ENCODE measurements around the gene ATF3.

Gene ATF3

GRCh38 chr1:212578041-212578440 lies 30.5 kb upstream of the ATF3 start:
- H2BK15ac ChIP-seq (ENCODE audit: low read length): no peak overlapping the region
- H3K14ac ChIP-seq (ENCODE audit: low read length): no peak overlapping the region
- no peak overlapping the region for H3K4me2 ChIP-seq (ENCODE audit: insufficient read depth, low read length, poor library complexity, severe bottlenecking)
- no CpG with 5 or more reads among the region's 1 CpG for WGBS, 2 donors (ENCODE audit: extremely low coverage in 2 of 2, insufficient read length in 2 of 2, insufficient replicate concordance in 1 of 2)
- H4K91ac ChIP-seq (ENCODE audit: low read depth, low read length, poor library complexity): no peak overlapping the region
- no peaks in the 10 kb centered on the region for H3K36me3 ChIP-seq (replicated peaks in 1 of 2; ENCODE audit: control insufficient read depth in 2 of 2, insufficient read depth in 2 of 2, low read length in 2 of 2)
- no peak overlapping the region for H3K4me3 ChIP-seq (ENCODE audit: low read length in 2 of 2)
- H4K8ac ChIP-seq (ENCODE audit: low read depth, low read length): no peak overlapping the region
- no peaks in the 10 kb centered on the region for H3K9me3 ChIP-seq (replicated peaks in 1 of 2; ENCODE audit: control insufficient read depth in 2 of 2, insufficient read depth in 1 of 2, low read depth in 1 of 2, low read length in 2 of 2)
- no peak overlapping the region for H3K27ac ChIP-seq (replicated peaks; ENCODE audit: low read length)
- no peak overlapping the region for H2BK5ac ChIP-seq (ENCODE audit: low read length)
- H3K9ac ChIP-seq (ENCODE audit: low read depth, low read length, poor library complexity): no peak overlapping the region
- no peaks in the 10 kb centered on the region for H3K79me1 ChIP-seq (ENCODE audit: low read depth, low read length)
- H2BK120ac ChIP-seq (ENCODE audit: low read depth, low read length): no peak overlapping the region
- no peak overlapping the region for H2AK5ac ChIP-seq (ENCODE audit: low read depth, low read length)
- H3K23ac ChIP-seq (ENCODE audit: low read depth, low read length, poor library complexity): no peak overlapping the region
- no peak overlapping the region for H3K4ac ChIP-seq (ENCODE audit: low read length)
- DNase-seq (ENCODE audit: low spot score): no peak
- peaks cover 0 to 6% (median 0%) of the 10 kb centered on the region in 3 experiments for H3K27me3 ChIP-seq (ENCODE audit: control insufficient read depth in 3 of 3, insufficient read depth in 3 of 3, low read depth in 1 of 3, low read length in 3 of 3)
- H3K4me1 ChIP-seq (ENCODE audit: control insufficient read depth in 2 of 2, insufficient read depth in 1 of 2, low read depth in 1 of 2, low read length in 2 of 2): no peaks in the 10 kb centered on the region
- no peak overlapping the region for H2BK12ac ChIP-seq (ENCODE audit: low read length)
- H2AFZ ChIP-seq (ENCODE audit: low read length): no peak overlapping the region
- H3K18ac ChIP-seq (ENCODE audit: low read length): no peak overlapping the region

DNA sequence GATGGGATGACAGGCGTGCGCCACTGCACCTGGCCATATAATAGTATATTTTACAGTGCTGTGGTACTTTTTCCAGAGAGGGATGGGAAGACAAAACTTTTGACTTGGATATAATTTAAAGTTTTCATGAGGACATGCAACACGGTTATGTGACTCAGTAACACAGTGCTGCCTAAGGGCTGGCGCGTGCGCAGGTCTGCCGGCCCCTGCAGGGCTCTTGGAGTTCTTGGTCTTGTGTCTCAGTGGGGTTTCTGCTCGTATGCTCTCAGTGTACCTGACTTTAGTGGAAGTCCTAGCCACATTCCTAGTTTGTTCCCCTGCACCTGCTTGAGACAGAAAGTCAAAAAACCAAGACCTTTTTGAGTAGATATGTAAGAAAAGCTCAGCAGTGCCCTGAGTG lies 27.5 kb upstream of the ATF3 start:
- no peak overlapping the region for H3K23ac ChIP-seq (ENCODE audit: low read depth, low read length, poor library complexity)
- H2BK12ac ChIP-seq (ENCODE audit: low read length): no peak overlapping the region
- H4K91ac ChIP-seq (ENCODE audit: low read depth, low read length, poor library complexity): no peak overlapping the region
- H3K4ac ChIP-seq (ENCODE audit: low read length): no peak overlapping the region
- no peak overlapping the region for H3K4me2 ChIP-seq (ENCODE audit: insufficient read depth, low read length, poor library complexity, severe bottlenecking)
- H2AFZ ChIP-seq (ENCODE audit: low read length): no peak overlapping the region
- H3K27me3 ChIP-seq (ENCODE audit: control insufficient read depth in 3 of 3, insufficient read depth in 3 of 3, low read depth in 1 of 3, low read length in 3 of 3): peaks cover 0 to 17% (median 0%) of the 10 kb centered on the region in 3 experiments
- H3K36me3 ChIP-seq (replicated peaks in 1 of 2; ENCODE audit: control insufficient read depth in 2 of 2, insufficient read depth in 2 of 2, low read length in 2 of 2): no peaks in the 10 kb centered on the region
- H2BK5ac ChIP-seq (ENCODE audit: low read length): no peak overlapping the region
- H2BK15ac ChIP-seq (ENCODE audit: low read length): no peak overlapping the region
- H2BK120ac ChIP-seq (ENCODE audit: low read depth, low read length): no peak overlapping the region
- H3K18ac ChIP-seq (ENCODE audit: low read length): no peak overlapping the region
- H3K9ac ChIP-seq (ENCODE audit: low read depth, low read length, poor library complexity): no peak overlapping the region
- no peak overlapping the region for H3K14ac ChIP-seq (ENCODE audit: low read length)
- no peak overlapping the region for H4K8ac ChIP-seq (ENCODE audit: low read depth, low read length)
- H2AK5ac ChIP-seq (ENCODE audit: low read depth, low read length): no peak overlapping the region
- H3K79me1 ChIP-seq (ENCODE audit: low read depth, low read length): no peaks in the 10 kb centered on the region
- H3K4me1 ChIP-seq (ENCODE audit: control insufficient read depth in 2 of 2, insufficient read depth in 1 of 2, low read depth in 1 of 2, low read length in 2 of 2): no peaks in the 10 kb centered on the region
- H3K4me3 ChIP-seq (ENCODE audit: low read length in 2 of 2): no peak overlapping the region
- no peak for DNase-seq (ENCODE audit: low spot score)
- no peaks in the 10 kb centered on the region for H3K9me3 ChIP-seq (replicated peaks in 1 of 2; ENCODE audit: control insufficient read depth in 2 of 2, insufficient read depth in 1 of 2, low read depth in 1 of 2, low read length in 2 of 2)
- no CpG with 5 or more reads among the region's 8 CpGs for WGBS, 2 donors (ENCODE audit: extremely low coverage in 2 of 2, insufficient read length in 2 of 2, insufficient replicate concordance in 1 of 2)
- H3K27ac ChIP-seq (replicated peaks; ENCODE audit: low read length): no peak overlapping the region

DNA sequence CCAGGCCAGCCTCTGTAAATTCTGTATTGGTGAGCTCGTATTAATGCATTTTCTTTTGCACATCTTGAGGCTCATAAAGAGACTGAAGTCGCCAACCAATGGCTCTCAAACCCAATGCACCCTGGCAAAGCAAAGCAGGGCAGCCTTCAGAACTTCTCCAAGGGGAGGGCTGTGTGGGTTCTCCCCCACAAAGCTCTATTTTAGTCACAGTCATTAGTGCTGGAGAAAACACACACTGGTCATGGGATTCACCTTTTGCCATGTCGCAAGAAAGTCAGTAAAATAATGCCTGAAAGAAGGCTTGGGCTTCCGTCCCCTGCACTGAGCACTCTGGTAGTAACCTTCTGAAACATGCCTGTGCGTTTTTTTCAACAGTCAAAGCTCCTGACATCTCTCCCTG lies 26.3 kb upstream of the ATF3 start:
- Histone ChIP-seq H3K23ac (ENCODE audit: low read depth, low read length, poor library complexity) (no peak overlapping the region), H3K9me3 (replicated peaks in 1 of 2; ENCODE audit: control insufficient read depth in 2 of 2, insufficient read depth in 1 of 2, low read depth in 1 of 2, low read length in 2 of 2) (no peaks in the 10 kb centered on the region), H3K18ac (ENCODE audit: low read length) (no peak overlapping the region), H4K91ac (ENCODE audit: low read depth, low read length, poor library complexity) (no peak overlapping the region), H3K27me3 (ENCODE audit: control insufficient read depth in 3 of 3, insufficient read depth in 3 of 3, low read depth in 1 of 3, low read length in 3 of 3) (peaks cover 0 to 24% (median 0%) of the 10 kb centered on the region in 3 experiments), H3K4me3 (ENCODE audit: low read length in 2 of 2) (no peak overlapping the region), H3K79me1 (ENCODE audit: low read depth, low read length) (no peaks in the 10 kb centered on the region), H2AK5ac (ENCODE audit: low read depth, low read length) (no peak overlapping the region), H3K14ac (ENCODE audit: low read length) (no peak overlapping the region), H4K8ac (ENCODE audit: low read depth, low read length) (no peak overlapping the region), H2BK12ac (ENCODE audit: low read length) (no peak overlapping the region), H3K27ac (replicated peaks; ENCODE audit: low read length) (no peak overlapping the region), H2BK15ac (ENCODE audit: low read length) (no peak overlapping the region), H3K4ac (ENCODE audit: low read length) (no peak overlapping the region), H2BK5ac (ENCODE audit: low read length) (no peak overlapping the region), H2BK120ac (ENCODE audit: low read depth, low read length) (no peak overlapping the region), H3K4me2 (ENCODE audit: insufficient read depth, low read length, poor library complexity, severe bottlenecking) (no peak overlapping the region), H3K9ac (ENCODE audit: low read depth, low read length, poor library complexity) (no peak overlapping the region), H3K4me1 (ENCODE audit: control insufficient read depth in 2 of 2, insufficient read depth in 1 of 2, low read depth in 1 of 2, low read length in 2 of 2) (no peaks in the 10 kb centered on the region), H2AFZ (ENCODE audit: low read length) (no peak overlapping the region), H3K36me3 (replicated peaks in 1 of 2; ENCODE audit: control insufficient read depth in 2 of 2, insufficient read depth in 2 of 2, low read length in 2 of 2) (no peaks in the 10 kb centered on the region)
- DNase-seq (ENCODE audit: low spot score): no peak
- WGBS, 2 donors (ENCODE audit: extremely low coverage in 2 of 2, insufficient read length in 2 of 2, insufficient replicate concordance in 1 of 2): no CpG with 5 or more reads among the region's 5 CpGs

DNA sequence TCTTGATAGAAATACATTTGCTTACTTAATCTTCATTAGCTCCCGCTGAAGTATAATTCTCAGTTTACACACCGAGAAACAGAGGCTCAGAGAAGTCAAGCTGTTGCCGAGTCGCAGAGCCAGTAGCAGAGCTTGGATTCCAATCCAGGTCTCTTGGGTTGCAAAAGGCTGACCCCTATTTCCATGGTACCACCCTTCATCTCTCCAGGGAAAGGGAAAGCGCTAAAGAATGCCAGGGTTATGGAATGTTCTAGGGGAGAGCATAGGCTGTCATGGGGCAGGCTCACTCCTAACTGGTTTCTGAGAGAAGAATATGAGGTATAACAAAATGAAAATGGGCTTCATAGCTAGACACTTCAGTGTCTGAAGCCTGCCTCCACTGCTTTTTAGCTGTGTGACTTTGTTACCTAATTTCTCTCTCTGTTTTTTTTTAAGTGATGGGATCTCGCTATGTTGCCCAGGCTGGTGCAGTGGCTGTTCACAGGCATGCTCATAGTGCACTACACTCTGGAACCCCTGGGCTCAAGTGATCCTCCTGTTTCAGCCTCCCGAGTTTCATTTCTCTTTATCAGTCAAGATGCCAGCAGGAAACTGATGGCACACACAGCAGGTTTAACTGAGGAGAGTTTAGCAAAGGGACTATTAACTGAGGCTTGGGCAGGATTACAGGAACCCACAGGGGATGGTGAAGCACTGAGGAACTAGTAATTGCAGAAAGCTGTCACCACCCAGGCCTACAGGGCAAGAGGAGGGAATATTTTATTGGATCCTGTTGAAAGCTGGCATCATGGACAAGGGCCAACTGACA lies 25.5 kb upstream of the ATF3 start:
- no peaks in the 10 kb centered on the region for H3K9me3 ChIP-seq (replicated peaks in 1 of 2; ENCODE audit: control insufficient read depth in 2 of 2, insufficient read depth in 1 of 2, low read depth in 1 of 2, low read length in 2 of 2)
- H2AK5ac ChIP-seq (ENCODE audit: low read depth, low read length): no peak overlapping the region
- H3K4me2 ChIP-seq (ENCODE audit: insufficient read depth, low read length, poor library complexity, severe bottlenecking): no peak overlapping the region
- no peak overlapping the region for H3K4ac ChIP-seq (ENCODE audit: low read length)
- no peak overlapping the region for H3K18ac ChIP-seq (ENCODE audit: low read length)
- no peaks in the 10 kb centered on the region for H3K36me3 ChIP-seq (replicated peaks in 1 of 2; ENCODE audit: control insufficient read depth in 2 of 2, insufficient read depth in 2 of 2, low read length in 2 of 2)
- H2BK12ac ChIP-seq (ENCODE audit: low read length): no peak overlapping the region
- H3K79me1 ChIP-seq (ENCODE audit: low read depth, low read length): no peaks in the 10 kb centered on the region
- H3K27me3 ChIP-seq (ENCODE audit: control insufficient read depth in 3 of 3, insufficient read depth in 3 of 3, low read depth in 1 of 3, low read length in 3 of 3): peaks cover 0 to 27% (median 0%) of the 10 kb centered on the region in 3 experiments
- H4K91ac ChIP-seq (ENCODE audit: low read depth, low read length, poor library complexity): no peak overlapping the region
- no peak overlapping the region for H2BK5ac ChIP-seq (ENCODE audit: low read length)
- no peak overlapping the region for H2BK15ac ChIP-seq (ENCODE audit: low read length)
- WGBS, 2 donors (ENCODE audit: extremely low coverage in 2 of 2, insufficient read length in 2 of 2, insufficient replicate concordance in 1 of 2): no CpG with 5 or more reads among the region's 7 CpGs
- H3K4me1 ChIP-seq (ENCODE audit: control insufficient read depth in 2 of 2, insufficient read depth in 1 of 2, low read depth in 1 of 2, low read length in 2 of 2): peaks cover 0 to 3% of the 10 kb centered on the region in 2 donors
- no peak overlapping the region for H4K8ac ChIP-seq (ENCODE audit: low read depth, low read length)
- H3K9ac ChIP-seq (ENCODE audit: low read depth, low read length, poor library complexity): no peak overlapping the region
- no peak overlapping the region for H3K23ac ChIP-seq (ENCODE audit: low read depth, low read length, poor library complexity)
- H2AFZ ChIP-seq (ENCODE audit: low read length): no peak overlapping the region
- H3K27ac ChIP-seq (replicated peaks; ENCODE audit: low read length): no peak overlapping the region
- H3K14ac ChIP-seq (ENCODE audit: low read length): no peak overlapping the region
- no peak overlapping the region for H2BK120ac ChIP-seq (ENCODE audit: low read depth, low read length)
- no peak overlapping the region for H3K4me3 ChIP-seq (ENCODE audit: low read length in 2 of 2)
- no peak for DNase-seq (ENCODE audit: low spot score)
